GM12891 (cell line): ENCODE measurements around the gene PROK1.

Experiments
- PAX5 ChIP-seq: IDR thresholded peaks from 2 replicates; pipeline ENCODE4 v1.6.1; 2011; ENCODE audit warnings: low read length, moderate library complexity, mild to moderate bottlenecking; ENCODE audit not compliant: insufficient read depth, severe bottlenecking
- POLR2A ChIP-seq: IDR thresholded peaks from 2 replicates; pipeline ENCODE4 v1.6.1; 2011; ENCODE audit warnings: low read depth, low read length, control low read depth
- POLR2AphosphoS5 ChIP-seq: IDR thresholded peaks from 2 replicates; pipeline ENCODE4 v1.6.1; 2011; ENCODE audit warnings: low read depth, low read length, control low read depth
- POU2F2 ChIP-seq: IDR thresholded peaks from 2 replicates; pipeline ENCODE4 v1.6.1; 2011; ENCODE audit warnings: low read depth, mild to moderate bottlenecking, control low read depth, low read length, moderate library complexity
- SPI1 ChIP-seq: IDR thresholded peaks from 2 replicates; pipeline ENCODE4 v1.6.1; 2011; ENCODE audit warnings: low read depth, low read length, control low read depth
- TAF1 ChIP-seq: IDR thresholded peaks from 2 replicates; pipeline ENCODE4 v1.6.1; 2011; ENCODE audit warnings: low read depth, low read length, control low read depth

DNA sequence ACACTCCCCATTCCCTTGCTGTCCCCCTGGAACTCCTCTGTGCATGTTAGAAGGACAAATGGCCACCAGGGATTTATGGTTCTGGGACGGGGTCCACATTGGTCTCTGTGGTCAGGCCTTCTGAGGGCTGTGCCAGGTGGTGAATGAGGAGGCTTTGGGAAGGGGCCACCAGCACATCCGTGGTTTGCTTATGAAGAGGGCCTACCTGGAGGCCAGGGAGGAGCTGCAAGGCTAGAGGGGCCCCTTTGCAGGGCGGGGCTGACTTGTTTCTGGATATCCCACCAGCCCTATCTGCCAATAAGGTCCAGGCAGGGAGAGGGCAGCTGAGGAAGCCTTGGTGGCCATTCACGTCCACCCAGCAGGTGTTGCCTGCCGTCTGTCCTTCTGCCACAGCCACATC, 43.1 kb downstream of the PROK1 start:
- TF ChIP-seq POLR2A: no peak
- no peak for TF ChIP-seq POLR2AphosphoS5
- TF ChIP-seq TAF1: no peak
- no peak for TF ChIP-seq POU2F2
- TF ChIP-seq SPI1: no peak
- no peak for TF ChIP-seq PAX5
